ENCODE measurements around the gene TCEANC.

The TCEANC gene

GRCh38 chrX:13693341-13693961 lies 40.5 kb downstream of the TCEANC start:
- no peak for FAIRE-seq

- no peak for FAIRE-seq
Observed at GRCh38 chrX:13694359-13694758, 41.4 kb downstream of the TCEANC start.

GRCh38 chrX:13694983-13695382 lies 42.0 kb downstream of the TCEANC start:
- FAIRE-seq, result no peak

GRCh38 chrX:13695601-13696115 lies 42.7 kb downstream of the TCEANC start:
- no peak for FAIRE-seq

- FAIRE-seq, result no peak
Observed at GRCh38 chrX:13697455-13697854, 44.5 kb downstream of the TCEANC start.

- FAIRE-seq, result peak; percentile 95
Observed at GRCh38 chrX:13697976-13698375, 45.0 kb downstream of the TCEANC start.

- FAIRE-seq, result no peak
Observed at GRCh38 chrX:13698432-13698831, 45.5 kb downstream of the TCEANC start.

GRCh38 chrX:13699183-13699826 lies 46.4 kb downstream of the TCEANC start:
- peak; percentile 75 for FAIRE-seq

GRCh38 chrX:13700380-13700779 lies 47.4 kb downstream of the TCEANC start:
- FAIRE-seq, result no peak

GRCh38 chrX:13702111-13702789 lies 49.3 kb downstream of the TCEANC start:
- no peak for FAIRE-seq

- no peak for FAIRE-seq
Observed at GRCh38 chrX:13703135-13703534, 50.2 kb downstream of the TCEANC start.

GRCh38 chrX:13703589-13703988 lies 50.6 kb downstream of the TCEANC start:
- no peak for FAIRE-seq

- no peak for FAIRE-seq
Observed at GRCh38 chrX:13711141-13711540, 58.2 kb downstream of the TCEANC start.

Data from colon (tissue), 2 donors.